ENCODE measurements around the gene CDYL. TPM values are rescaled to one million over a fixed set of nuclear protein-coding genes. Genes with fewer than 3 reads are reported as not detected.
A peak's percentile ranks its signal among the peaks of the same experiment; 100 is the strongest.

Gene CDYL
- polyA plus RNA-seq, 3 donors = 2.9 to 21.2 (median 4.2) TPM

- Histone ChIP-seq H3K79me2 (ENCODE audit: insufficient read depth, low read length) (no peaks in the 10 kb centered on the region), H3K4me1 (ENCODE audit: control insufficient read depth in 1 of 2, insufficient read depth in 2 of 2, low read length in 2 of 2) (peaks cover 5 to 8% of the 10 kb centered on the region in 2 donors), H3K9ac (ENCODE audit: insufficient read depth, low read length, poor library complexity, severe bottlenecking) (no peak overlapping the region), H3K36me3 (replicated peaks in 1 of 2; ENCODE audit: control insufficient read depth in 1 of 2, insufficient read depth in 2 of 2, low read length in 2 of 2) (peaks cover 62 to 85% of the 10 kb centered on the region in 2 donors), H2AFZ (ENCODE audit: insufficient read depth, low read depth, low read length, poor library complexity, severe bottlenecking) (no peak overlapping the region), H3K4me2 (replicated peaks; ENCODE audit: extremely low read depth, low read length, poor library complexity, severe bottlenecking) (no peak overlapping the region), H3K4me3 (replicated peaks in 1 of 3; ENCODE audit: low read depth in 2 of 3, low read length in 3 of 3) (no peak overlapping the region), H4K20me1 (ENCODE audit: insufficient read depth, low read length) (peaks cover 17% of the 10 kb centered on the region), H3K9me3 (replicated peaks in 1 of 2; ENCODE audit: control insufficient read depth in 1 of 2, insufficient read depth in 1 of 2, low read length in 2 of 2) (no peaks in the 10 kb centered on the region), H3K27me3 (ENCODE audit: control insufficient read depth in 2 of 2, insufficient read depth in 2 of 2, low read length in 2 of 2) (no peaks in the 10 kb centered on the region), H3K27ac (ENCODE audit: low read depth in 1 of 2, low read length in 2 of 2) (no peak overlapping the region)
- Mint-ChIP-seq H3K4me1 (peaks cover 11% of the 10 kb centered on the region), H3K4me3 (no peak overlapping the region), H3K36me3 (peaks cover 65 to 83% of the 10 kb centered on the region in 2 donors), H3K27ac (peak overlapping the region in 1 of 7 donors; percentile 65), H3K27me3 (ENCODE audit: low read depth in 3 of 3) (no peaks in the 10 kb centered on the region), H3K9me3 (no peaks in the 10 kb centered on the region)
- TF ChIP-seq CTCF (IDR thresholded peaks at IDR 0.05) = no peak
- WGBS (ENCODE audit: insufficient coverage) = 99% methylated on average over 11 of the region's 11 CpGs
- DNase-seq = no peak
- intact Hi-C loops (cut with micrococcal nuclease) = no loop called here
Observed at GRCh38 chr6:4946521-4946920, 170.3 kb downstream of the CDYL start.

GRCh38 chr6:4947716-4948115, 171.5 kb downstream of the CDYL start:
- Histone ChIP-seq H3K4me1 (ENCODE audit: control insufficient read depth in 1 of 2, insufficient read depth in 2 of 2, low read length in 2 of 2) (no peaks in the 10 kb centered on the region), H3K9ac (ENCODE audit: insufficient read depth, low read length, poor library complexity, severe bottlenecking) (no peak overlapping the region), H3K36me3 (replicated peaks in 1 of 2; ENCODE audit: control insufficient read depth in 1 of 2, insufficient read depth in 2 of 2, low read length in 2 of 2) (peaks cover 69 to 97% of the 10 kb centered on the region in 2 donors), H3K9me3 (replicated peaks in 1 of 2; ENCODE audit: control insufficient read depth in 1 of 2, insufficient read depth in 1 of 2, low read length in 2 of 2) (no peaks in the 10 kb centered on the region), H3K79me2 (ENCODE audit: insufficient read depth, low read length) (no peaks in the 10 kb centered on the region), H3K4me2 (replicated peaks; ENCODE audit: extremely low read depth, low read length, poor library complexity, severe bottlenecking) (no peak overlapping the region), H3K4me3 (replicated peaks in 1 of 3; ENCODE audit: low read depth in 2 of 3, low read length in 3 of 3) (no peak overlapping the region), H3K27me3 (ENCODE audit: control insufficient read depth in 2 of 2, insufficient read depth in 2 of 2, low read length in 2 of 2) (no peaks in the 10 kb centered on the region), H2AFZ (ENCODE audit: insufficient read depth, low read depth, low read length, poor library complexity, severe bottlenecking) (no peak overlapping the region), H4K20me1 (ENCODE audit: insufficient read depth, low read length) (peaks cover 5% of the 10 kb centered on the region), H3K27ac (ENCODE audit: low read depth in 1 of 2, low read length in 2 of 2) (no peak overlapping the region)
- 94% methylated on average over 12 of the region's 13 CpGs for WGBS (ENCODE audit: insufficient coverage)
- H3K4me1 Mint-ChIP-seq = peaks cover under 1% of the 10 kb centered on the region
- no peaks in the 10 kb centered on the region for H3K9me3 Mint-ChIP-seq
- intact Hi-C loops (cut with micrococcal nuclease) = no loop called here
- H3K27me3 Mint-ChIP-seq (ENCODE audit: low read depth in 3 of 3) = no peaks in the 10 kb centered on the region
- no peak overlapping the region for H3K4me3 Mint-ChIP-seq
- no peak for TF ChIP-seq CTCF (IDR thresholded peaks at IDR 0.05)
- DNase-seq = no peak
- peaks cover 75 to 94% of the 10 kb centered on the region in 2 donors for H3K36me3 Mint-ChIP-seq
- H3K27ac Mint-ChIP-seq = no peak overlapping the region
